NCI-H1048 (cell line): Measurements from ENCODE around the gene APOL6.
"Not testable (repeated sequence)": the region's sequence is repeated elsewhere in the genome, so short reads cannot be mapped to it uniquely, and the experiment has no call there.

Experiments
- DNase-seq: peaks from one replicate; lab custom pipeline; 2025; lab: John Stamatoyannopoulos, UW

APOL6 gene

DNA sequence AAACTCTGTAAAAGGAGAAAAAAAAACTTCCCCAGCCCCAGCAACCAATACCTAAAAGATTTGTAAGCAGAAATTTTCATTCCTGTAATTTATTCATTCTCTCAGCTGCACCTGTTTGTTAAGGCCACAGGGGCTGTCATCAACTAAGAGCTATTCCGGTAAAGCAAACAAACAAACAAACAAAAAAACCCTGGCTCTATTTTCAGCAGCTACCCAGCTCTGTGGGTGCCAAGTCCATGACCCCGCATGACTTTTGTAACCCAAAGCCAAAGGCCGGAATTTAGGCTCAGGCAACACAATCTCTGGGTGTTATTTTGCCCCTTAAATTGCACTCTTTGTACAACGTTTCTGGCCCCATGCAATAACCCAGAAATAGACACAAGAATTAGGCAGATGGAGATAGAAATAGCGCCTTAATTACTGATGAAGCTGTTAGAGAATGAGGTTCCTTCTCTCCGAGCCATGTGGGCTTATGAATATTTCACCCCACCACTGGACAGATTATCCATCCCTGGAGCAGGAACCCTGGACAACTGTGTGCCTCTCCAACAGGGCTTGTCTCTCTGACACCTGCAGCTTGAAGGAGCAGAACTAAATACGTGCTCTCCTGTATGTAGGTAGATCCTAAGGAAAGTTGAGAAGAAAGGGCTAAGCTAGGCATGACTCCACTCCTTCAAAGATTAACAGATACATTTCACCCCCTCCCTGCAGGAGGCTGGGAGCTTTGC is 29.4 kb downstream of the APOL6 start:
- no peak for DNase-seq

DNA sequence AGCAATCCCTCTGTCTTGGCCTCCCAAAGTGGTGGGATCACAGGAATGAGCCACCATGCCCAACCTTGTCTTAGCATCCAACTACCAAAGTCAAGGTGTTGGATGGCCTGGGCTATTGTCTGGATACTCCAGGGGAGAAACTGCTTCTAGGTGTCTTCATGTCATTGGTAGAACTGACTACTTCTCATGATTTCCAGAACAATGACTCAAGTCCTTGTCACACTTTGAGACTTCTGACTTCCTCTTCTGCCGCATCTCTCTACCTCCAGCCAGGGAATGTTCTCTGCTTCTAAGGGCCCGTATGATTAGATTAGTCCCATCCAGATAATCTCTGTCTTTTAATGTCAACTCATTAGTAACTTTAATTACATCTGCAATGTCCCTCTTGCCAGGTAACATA is 30.6 kb downstream of the APOL6 start:
- DNase-seq: no peak

DNA sequence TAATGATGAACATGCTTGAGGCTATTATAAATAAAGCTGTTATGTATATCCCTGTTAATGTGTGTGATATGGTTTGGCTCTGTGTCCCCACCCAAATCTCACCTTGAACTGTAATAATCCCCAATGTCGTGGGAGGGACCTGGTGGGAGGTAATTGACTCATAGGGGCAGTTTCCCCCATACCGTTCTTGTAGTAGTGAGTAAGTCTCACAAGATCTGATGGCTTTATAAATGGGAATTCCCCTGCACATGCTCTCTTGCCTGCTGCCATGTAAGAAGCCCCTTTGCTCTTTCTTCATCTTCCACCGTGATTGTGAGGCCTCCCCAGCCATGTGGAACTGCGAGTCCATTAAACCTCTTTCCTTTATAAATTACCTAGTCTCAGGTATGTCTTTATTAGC is 31.2 kb downstream of the APOL6 start:
- not testable (repeated sequence) for DNase-seq

GRCh38 chr22:35681454-35682052 is 33.3 kb downstream of the APOL6 start:
- no peak for DNase-seq

- no peak for DNase-seq
These were observed 35.3 kb downstream of the APOL6 start for GRCh38 chr22:35683560-35683959.

DNA sequence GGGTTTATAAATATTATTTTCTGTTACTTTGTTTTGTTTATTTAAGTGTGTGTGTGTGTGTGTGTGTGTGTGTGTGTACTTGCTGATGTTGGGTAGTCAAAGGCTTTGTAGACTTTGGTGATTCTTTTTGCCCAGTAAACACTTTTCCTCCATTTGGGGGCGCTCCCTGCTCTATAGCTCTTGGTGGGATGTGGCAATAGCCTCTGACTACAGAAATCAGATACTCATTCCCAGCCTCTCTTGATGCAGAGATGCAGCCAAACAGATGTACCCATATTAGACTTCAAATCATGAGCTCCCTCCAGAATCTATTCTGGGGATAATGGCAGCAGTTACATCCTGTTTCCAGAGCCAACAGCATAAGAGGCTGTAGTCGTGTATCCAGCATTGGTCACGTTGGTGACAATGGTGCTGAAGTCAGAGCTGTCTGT is 36.0 kb downstream of the APOL6 start:
- DNase-seq: no peak

- DNase-seq: no peak
These were observed 36.5 kb downstream of the APOL6 start for GRCh38 chr22:35684732-35685131.

DNA sequence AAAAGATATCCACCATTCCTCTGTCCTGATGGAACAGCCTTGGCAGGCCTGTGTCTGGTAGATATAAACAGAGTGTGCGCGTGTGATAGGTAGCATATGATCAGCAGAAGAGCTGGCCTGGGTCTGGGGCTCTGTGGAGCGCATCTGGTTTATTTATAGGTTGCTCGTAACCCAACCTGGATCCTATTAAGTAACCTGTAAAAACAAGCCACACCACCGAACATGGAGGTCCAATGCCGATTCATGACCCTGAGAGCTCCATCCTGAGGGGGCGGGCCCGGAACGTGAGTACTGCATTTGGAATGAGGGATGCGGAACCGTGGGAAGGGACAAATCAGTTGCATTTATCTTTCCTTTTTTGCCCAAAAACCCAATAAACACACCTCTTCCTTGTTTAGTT is 37.5 kb downstream of the APOL6 start:
- DNase-seq: no peak

DNA sequence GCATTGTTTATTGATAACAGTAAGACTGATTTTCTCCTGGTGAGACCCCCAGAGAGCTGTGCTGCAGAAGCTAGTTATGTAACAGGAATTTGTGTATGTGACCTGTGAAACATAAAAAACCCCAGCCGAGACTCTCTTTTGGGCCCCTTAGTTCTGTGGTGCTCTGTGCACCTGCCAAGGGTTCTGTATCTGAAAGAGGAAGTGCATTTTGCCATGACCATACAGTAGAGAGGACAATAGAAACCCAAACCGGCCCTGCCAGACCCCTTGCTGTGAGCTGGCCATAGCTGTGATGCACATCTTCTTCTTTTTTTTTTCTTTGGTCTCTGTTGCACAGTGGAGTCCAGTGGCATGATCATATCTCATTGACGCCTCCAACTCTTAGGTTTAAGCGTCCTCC is 38.1 kb downstream of the APOL6 start:
- no peak for DNase-seq

- no peak for DNase-seq
These were observed 39.2 kb downstream of the APOL6 start for GRCh38 chr22:35687461-35687860.

- no peak for DNase-seq
These were observed 40.8 kb downstream of the APOL6 start for GRCh38 chr22:35688913-35689675.

- no peak for DNase-seq
These were observed 41.8 kb downstream of the APOL6 start for GRCh38 chr22:35690001-35690400.

DNA sequence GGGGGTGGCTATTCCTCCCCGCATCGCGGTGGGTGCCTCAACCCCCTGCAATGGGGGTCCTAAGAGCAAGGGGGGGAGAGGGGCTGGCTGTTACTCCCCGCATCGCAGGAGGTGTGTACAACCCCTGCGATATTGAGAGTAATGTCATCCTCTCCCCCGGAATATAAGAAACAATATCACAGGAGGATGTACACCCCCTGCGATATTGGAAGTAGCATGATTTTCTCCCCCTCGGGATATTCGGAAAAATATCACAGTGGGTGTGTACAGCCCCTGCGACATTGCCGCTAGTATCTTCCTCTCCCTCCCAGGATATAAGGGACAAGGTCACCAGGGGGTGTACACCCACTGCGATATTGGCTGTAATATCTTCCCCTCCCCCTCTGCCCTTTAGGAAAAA is 47.0 kb downstream of the APOL6 start:
- DNase-seq: no peak

DNA sequence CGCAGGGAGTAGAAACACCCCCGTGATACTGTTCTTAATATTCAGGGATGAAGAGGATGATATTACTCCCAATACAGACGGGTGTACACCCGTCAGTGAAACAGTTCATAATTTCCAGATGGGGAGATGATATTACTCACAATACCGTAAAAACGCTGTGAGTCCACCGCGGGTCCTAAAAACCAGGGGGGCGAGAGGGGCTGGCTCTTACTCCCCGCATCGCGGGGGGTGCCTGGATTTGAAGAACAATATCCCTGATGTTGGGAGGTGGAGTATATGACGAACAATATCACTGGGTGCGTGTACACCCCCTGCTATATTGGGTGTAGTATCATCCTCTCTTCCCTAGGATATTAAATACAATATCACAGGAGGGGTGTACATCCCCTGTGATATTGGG is 48.9 kb downstream of the APOL6 start:
- DNase-seq: no peak

DNA sequence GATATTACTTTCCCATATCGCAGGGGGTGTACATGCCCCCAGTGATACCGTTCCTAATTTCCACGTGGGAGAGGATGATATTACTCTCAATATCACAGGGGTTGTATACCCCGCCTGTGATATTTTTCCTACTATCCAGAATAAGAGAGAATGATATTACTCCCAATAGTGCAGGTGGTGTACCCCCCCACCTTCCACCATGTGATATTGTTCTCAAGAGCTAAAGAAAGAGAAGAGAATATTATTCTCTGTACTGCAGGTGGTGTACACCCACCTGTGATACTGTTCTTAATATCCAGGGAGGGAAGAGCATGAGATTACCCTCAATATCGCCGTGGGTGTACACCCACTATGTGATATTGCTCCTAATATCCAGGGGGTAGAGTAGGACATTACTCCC is 51.6 kb downstream of the APOL6 start:
- not testable (repeated sequence) for DNase-seq

GRCh38 chr22:35703861-35704584 is 55.8 kb downstream of the APOL6 start:
- no peak for DNase-seq

GRCh38 chr22:35705141-35705540 is 56.9 kb downstream of the APOL6 start:
- DNase-seq: no peak

DNA sequence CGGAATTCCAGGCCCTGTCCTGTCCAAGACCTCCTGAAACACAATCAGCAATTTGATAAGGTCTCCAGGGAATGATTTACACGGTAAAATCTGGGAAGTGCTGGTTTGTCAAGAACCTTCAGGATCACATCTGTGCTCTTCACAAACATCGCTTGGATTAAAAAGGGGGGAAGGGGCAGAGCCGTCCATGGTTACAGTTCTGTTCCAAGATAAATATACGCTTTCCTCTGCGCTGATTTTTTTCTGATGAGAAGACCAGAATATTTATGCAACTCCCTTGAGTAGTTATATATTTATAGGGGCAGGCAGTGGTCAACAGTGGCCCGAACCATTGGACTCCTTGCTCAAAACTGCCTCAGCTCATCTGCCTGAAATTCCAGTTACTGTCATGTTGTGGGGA is 60.2 kb downstream of the APOL6 start:
- DNase-seq: no peak

- DNase-seq: no peak
These were observed 60.7 kb downstream of the APOL6 start for GRCh38 chr22:35708917-35709316.

GRCh38 chr22:35711336-35711735 is 63.1 kb downstream of the APOL6 start:
- DNase-seq: no peak

- no peak for DNase-seq
These were observed 64.4 kb downstream of the APOL6 start for GRCh38 chr22:35712672-35713071.

GRCh38 chr22:35717572-35717971 is 69.3 kb downstream of the APOL6 start, which contains the start of gene APOL5:
Gene APOL5, plus strand, starts transcription at chr22:35717872. Its CDS starts 0 bp downstream, at chr22:35717872.
- DNase-seq: no peak
